Stomach (tissue), 4 donors: ENCODE results near the gene BABAM1.

Experiments used
- EP300 ChIP-seq: sonication (generic); formaldehyde crosslinking; IDR thresholded peaks from one replicate; pipeline ENCODE4 v1.6.1; 2017; ENCODE audit warnings: antibody characterized with exemption
- POLR2A ChIP-seq, 4 donors: fragments of 450-650 bp; IDR thresholded peaks; one replicate each; pipeline ENCODE4 v1.6.1; 2016; ENCODE audit warnings: antibody characterized with exemption in 4 of 4, control low read depth in 2 of 4, mild to moderate bottlenecking in 1 of 4, moderate library complexity in 1 of 4
- POLR2AphosphoS5 ChIP-seq, 3 donors: sonication (generic); formaldehyde crosslinking; IDR thresholded peaks; one replicate each; pipeline ENCODE4 v1.6.1; 2016; ENCODE audit warnings: antibody characterized with exemption in 3 of 3
- TF ChIP-seq, protein P1 (sequence below), 7 experiments: fragments of 450-650 bp in 4 of 7; fragments of 200-600 bp in 3 of 7; sonication (generic) in 3 of 7; IDR thresholded peaks; one replicate each; pipeline ENCODE4 v1.5.1; 2016 to 2019; ENCODE audit warnings: antibody characterized with exemption in 7 of 7, control low read depth in 2 of 7, mild to moderate bottlenecking in 1 of 7

DNA sequence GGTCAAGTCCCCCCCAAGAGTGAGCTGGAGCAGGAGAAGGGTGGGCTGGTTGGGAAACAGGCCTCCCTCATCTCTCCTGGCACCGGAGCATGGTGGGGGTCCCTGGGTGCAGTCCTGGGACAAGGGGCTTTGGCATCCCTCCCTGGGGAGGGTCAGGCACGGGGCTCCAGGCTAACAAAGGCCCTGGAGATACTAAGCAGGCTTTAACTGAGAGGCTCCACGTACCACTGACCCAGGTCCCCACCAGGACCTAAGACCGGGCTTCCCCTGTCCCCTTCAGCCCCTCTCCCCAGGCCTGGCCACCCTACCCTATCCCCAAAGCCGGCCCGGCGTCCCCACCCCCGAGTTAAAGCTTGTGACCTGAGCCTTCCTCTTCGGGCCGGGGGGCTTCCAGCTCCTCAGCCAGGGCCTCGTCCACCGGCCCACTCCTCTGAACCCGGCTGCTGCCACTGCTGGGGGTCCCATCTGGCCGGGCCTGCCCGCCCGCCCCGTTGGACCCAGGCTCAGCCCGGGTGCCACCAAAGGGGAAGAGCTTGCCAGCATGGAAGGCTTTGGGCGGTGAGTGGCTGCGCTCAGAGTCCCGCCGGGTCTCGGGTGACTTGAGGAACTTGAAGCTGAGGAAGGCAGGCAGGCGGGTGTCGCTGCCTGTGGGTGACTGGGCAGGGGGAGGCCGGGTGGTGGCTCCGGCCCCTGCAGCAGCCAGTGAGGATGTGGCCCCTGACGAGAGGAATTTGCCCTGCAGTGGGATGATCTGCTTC lies 57.3 kb downstream of the BABAM1 start:
- TF ChIP-seq, protein P1, sequence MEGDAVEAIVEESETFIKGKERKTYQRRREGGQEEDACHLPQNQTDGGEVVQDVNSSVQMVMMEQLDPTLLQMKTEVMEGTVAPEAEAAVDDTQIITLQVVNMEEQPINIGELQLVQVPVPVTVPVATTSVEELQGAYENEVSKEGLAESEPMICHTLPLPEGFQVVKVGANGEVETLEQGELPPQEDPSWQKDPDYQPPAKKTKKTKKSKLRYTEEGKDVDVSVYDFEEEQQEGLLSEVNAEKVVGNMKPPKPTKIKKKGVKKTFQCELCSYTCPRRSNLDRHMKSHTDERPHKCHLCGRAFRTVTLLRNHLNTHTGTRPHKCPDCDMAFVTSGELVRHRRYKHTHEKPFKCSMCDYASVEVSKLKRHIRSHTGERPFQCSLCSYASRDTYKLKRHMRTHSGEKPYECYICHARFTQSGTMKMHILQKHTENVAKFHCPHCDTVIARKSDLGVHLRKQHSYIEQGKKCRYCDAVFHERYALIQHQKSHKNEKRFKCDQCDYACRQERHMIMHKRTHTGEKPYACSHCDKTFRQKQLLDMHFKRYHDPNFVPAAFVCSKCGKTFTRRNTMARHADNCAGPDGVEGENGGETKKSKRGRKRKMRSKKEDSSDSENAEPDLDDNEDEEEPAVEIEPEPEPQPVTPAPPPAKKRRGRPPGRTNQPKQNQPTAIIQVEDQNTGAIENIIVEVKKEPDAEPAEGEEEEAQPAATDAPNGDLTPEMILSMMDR (IDR thresholded peaks at IDR 0.05): no peak
- TF ChIP-seq POLR2A (IDR thresholded peaks at IDR 0.05) (no peak), EP300 (no peak), POLR2AphosphoS5 (IDR thresholded peaks at IDR 0.05) (no peak)
